OCI-LY7 (cell line): ENCODE data around the gene MRAP.

Source experiments
- EZH2phosphoT487 ChIP-seq: fragments of 200-600 bp; sonication (generic); IDR thresholded peaks from 2 replicates; pipeline ENCODE4 v1.6.1; 2018; ENCODE audit warnings: low read depth, borderline replicate concordance, mild to moderate bottlenecking, mixed run types, antibody characterized with exemption, low read length, moderate library complexity, mixed read lengths
- TF ChIP-seq, protein P1 (sequence below): fragments of 200-600 bp; sonication (generic); conservative IDR thresholded peaks from 2 replicates; pipeline ENCODE4 v1.5.1; 2014; ENCODE audit warnings: mild to moderate bottlenecking, antibody characterized with exemption, low read length, moderate library complexity, mixed read lengths

DNA sequence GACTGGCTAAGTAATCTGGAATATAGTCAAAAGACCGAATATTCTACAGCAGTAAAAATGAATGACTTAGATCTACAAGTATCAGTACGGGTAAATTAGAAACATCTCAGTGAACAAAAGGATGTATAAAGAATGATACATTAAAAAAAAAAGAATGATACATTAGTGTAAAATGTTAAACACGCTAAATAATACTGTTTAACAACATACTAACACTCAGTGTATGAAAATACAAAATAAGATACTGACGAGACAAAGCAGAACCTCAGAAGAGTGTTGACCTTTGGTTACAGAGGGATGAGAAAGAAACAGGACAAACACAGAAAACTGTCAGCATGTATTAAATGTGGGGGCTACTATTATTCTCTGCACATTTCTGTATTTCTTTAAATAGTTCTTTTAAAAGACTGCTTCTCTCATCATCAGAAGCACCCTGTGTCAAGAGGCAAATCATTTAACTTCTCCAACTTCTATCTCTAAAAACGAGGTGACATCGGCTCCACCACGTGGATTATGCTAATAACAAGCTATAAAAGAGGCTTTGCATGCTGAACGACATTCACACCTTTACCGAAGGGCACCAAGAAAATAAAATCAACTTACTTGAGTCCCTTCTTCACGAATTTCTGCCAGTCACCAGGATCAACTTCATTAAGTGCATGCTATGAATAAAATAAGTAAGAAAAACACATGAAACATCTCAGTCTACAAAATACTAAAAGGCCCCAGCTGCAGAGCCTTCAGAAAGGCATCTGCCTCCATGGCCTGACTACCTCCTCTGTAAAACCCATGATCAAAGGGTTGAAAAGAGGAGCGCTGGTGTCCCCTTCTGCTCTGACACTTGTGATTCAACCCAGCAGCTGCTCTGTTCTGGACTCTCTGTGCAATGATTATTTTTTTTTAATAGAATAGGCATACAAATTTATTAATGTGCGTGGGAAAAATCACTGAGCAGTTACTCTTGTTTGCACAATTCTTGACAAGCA lies 42.5 kb downstream of the MRAP start:
- no peak for TF ChIP-seq EZH2phosphoT487
- TF ChIP-seq, protein P1, sequence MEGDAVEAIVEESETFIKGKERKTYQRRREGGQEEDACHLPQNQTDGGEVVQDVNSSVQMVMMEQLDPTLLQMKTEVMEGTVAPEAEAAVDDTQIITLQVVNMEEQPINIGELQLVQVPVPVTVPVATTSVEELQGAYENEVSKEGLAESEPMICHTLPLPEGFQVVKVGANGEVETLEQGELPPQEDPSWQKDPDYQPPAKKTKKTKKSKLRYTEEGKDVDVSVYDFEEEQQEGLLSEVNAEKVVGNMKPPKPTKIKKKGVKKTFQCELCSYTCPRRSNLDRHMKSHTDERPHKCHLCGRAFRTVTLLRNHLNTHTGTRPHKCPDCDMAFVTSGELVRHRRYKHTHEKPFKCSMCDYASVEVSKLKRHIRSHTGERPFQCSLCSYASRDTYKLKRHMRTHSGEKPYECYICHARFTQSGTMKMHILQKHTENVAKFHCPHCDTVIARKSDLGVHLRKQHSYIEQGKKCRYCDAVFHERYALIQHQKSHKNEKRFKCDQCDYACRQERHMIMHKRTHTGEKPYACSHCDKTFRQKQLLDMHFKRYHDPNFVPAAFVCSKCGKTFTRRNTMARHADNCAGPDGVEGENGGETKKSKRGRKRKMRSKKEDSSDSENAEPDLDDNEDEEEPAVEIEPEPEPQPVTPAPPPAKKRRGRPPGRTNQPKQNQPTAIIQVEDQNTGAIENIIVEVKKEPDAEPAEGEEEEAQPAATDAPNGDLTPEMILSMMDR = no peak
